Activated CD4-positive, alpha-beta T cell treated with anti-CD3 and anti-CD28 coated beads, Interleukin-2, amount 50 U/mL, for 48 hours (primary cell): Measurements from ENCODE around the gene C1orf198.
"Not testable (repeated sequence)": the region's sequence is repeated elsewhere in the genome, so short reads cannot be mapped to it uniquely, and the experiment has no call there.

Source experiments
- DNase-seq, 2 experiments: peaks; one replicate each; pipeline ENCODE4 v3.0.0-alpha.2; 2020

C1orf198 gene

DNA sequence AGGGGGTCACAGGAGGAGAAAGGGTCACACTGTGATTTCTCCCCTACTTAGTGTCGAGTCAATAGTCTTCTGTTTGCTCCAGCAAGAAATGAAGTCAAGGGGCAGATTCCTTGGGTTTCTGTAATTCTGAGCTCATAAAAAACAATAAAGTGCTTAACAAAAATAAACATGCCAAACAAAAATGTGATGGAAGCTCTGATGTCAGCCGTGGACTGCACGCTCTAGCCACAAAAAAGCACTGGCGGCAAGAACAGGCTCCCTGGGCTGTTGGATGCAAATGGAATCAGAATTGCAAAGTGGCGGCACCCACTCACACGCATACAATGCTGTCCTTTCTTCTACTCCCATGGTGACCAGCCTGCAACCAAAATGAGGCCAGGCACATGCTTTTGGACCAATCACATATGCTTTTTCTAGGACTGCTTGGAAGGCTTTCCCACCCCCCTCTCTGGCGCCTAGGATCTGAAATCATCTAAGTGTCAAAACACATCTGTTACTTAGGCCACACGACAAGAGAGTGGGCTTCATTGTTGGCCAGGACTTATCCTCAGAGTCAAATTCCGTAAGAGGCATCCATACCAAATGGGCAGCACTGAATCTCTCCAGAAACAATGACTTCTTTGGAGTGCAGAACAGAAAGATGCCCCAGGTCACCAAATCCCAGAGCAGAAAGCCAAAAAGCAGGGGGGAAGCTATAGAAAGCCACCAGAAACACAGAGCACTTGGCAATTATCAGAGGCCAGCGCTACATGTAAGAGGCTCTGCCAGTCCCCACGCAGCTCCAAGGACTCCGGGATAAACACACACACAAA, 9.2 kb downstream of the C1orf198 start:
- no peak for DNase-seq

DNA sequence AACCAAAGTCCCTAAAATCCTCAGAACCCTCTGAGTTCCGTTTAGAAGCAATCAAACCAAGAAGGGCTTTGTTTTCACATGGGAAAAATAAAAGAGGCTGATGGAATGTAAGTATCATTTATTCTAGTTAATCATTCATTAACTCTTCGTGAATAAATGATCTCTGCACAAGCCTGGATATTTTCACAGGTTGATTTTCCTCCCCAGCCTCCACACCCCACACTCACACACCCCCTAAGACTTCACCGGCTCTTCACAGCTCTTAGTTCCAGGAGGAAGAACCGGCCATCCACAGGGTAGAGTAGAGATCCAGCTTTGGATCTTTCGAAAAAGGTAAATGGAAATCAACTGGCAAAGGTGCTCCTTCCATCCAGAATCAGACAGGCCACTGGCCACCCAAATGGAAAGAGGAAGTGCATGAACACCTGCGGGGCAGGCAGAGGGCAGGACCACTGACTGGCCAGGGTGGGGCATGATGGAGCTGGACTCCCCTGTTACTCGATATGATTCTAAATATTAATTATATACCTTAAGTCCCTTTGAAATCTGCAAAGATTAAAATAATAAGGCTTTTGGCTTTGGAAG, 10.0 kb downstream of the C1orf198 start:
- no peak for DNase-seq

DNA sequence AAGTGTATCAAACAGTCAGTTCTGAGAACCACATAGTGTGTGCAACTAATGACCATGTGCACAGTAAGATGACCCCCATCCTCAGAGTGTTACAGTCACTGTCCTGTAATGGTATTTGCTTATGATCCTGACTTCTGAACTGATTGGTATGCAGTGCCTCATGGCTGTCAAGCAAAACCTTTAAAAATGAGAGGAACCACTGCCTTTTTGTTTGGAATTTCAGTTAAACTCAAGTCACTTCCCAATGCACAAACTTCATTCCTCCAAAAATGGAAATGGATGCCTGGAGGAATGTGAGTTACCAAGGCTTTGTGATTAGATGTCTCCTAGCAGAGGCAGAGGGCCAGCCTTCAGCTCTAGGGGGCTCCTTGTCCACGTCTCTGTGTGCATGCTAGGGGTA, 10.5 kb downstream of the C1orf198 start:
- no peak for DNase-seq

DNA sequence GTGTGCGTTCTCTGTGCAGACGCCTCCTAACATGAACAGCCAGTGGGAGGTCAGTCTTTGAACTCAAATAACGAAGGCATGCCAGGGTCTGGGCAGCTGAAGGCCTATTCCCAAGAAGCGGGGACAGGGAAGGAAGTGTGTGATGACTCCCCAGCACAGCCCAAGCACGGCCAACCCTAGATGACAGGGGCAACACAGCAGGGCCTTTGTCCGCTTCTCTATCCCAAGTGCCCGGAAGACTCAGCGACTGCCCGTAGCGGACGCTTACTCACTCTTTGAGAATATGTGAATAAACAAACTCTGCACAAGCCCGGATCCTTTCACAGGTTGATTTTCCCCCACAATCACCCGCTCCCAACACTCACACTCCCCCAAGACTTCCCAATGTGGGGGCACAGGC, 11.2 kb downstream of the C1orf198 start:
- no peak for DNase-seq

DNA sequence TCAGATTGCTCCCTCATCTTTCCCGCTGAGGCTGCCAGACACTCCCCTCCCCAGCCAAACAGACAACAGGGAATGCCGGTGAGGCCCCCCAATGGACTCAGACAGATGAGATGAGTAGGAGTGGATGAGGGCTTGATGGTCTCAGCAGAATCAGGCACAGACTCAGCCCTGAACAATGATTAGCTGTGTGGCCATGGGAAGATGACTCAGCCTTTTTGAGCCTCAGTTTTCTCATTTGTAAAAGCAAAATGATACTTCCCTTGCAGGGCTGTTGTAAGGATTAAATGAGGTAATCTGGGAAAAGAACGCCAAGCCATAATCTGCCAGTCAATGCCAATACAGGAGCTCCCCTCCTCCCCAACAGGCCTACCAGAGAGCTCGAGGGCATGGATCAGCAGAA, 12.4 kb downstream of the C1orf198 start:
- no peak for DNase-seq

DNA sequence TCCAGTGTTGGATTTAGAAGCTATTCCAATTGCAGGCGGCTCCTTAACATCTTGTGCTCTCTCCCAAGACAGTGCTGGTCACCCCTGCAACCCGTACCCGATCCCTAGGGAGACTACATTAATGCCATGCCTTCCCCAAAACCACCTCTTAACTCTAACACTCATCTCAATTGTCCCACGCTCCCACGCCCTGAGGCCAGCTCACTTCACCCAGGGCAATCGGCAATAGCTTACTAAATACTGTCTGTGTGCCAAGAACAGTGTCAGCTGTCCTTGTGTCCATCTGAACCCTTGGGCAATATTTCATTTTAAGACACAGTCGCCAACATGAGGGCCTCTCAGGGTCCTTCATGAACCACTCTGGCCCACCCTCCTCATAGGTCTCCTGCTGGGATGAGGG, 13.9 kb downstream of the C1orf198 start:
- DNase-seq: no peak

DNA sequence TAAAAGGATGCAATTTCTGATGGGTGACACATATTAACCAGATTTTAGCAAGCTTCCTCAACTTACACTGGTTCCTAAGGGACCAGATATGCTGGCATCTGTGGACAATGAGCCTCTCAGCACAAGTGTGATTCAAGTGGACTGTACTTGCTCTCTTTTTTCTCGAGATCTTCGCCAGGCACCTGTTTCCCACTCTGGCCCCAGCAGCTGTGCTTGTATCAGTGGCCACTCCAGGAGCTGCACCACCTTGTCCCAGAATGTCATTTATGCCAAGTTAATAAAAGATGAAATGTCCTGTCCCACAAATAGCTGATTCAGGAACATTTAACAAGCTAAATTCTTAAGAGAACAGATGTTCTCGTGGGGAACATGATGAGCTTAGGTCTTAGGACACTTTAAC, 14.6 kb downstream of the C1orf198 start:
- DNase-seq: no peak

DNA sequence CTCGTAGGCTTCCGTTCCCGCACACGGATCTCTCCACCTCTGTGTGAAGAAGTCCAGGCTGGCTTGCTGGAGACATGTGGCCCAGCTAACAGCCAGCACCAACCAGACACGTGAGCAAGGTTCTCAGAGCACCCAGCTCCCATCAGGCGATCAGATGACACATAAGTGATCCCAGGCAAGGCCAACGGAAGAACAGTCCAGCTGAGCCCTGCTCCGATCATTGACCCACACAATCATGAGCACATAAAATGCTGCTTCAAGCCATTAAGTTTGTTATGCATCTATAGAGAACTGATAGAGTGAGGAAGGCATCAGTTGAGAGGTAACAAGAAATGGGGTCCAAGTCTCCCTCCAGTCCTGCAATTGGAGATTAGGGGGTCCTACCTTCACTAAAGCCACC, 15.4 kb downstream of the C1orf198 start:
- no peak for DNase-seq

DNA sequence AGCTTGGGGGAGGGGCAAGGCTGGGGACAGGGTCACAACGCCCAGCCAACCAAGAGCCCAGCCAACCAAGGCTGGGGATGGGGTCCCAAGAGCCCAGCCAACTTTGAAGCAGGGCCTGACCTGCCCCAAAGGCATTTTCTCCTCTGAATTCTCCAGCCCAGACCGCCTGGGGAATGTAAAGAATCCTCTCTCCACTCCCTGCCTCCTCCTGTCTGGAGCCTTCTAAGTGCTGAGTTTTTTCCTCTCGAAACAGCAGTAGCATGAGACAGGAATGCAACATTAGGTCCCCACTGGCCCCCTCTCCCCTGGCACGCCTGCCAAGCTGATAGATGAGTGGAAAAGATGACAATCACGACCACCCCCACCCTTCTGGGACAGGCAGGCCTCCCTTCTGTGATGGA, 17.0 kb downstream of the C1orf198 start:
- no peak for DNase-seq

DNA sequence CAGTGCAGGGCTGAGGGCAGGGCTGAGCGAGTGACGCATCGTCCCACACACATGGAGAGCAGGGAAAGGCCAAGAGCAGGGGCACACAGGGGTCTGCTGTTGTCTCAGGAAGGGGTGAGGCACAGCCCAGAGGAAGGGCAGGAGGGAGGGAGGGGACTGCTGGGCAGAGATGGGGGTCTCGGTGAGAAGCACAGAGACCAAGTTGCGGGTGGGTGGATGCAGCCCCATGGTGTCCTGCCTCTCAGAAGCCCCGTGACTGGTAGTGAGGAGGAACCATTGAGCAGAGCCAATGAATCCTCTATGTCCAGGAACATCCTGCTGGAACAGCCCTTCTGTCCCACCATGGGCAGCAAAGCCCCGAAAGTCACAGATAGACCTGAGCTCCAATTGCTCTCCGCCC, 17.8 kb downstream of the C1orf198 start:
- DNase-seq: no peak

DNA sequence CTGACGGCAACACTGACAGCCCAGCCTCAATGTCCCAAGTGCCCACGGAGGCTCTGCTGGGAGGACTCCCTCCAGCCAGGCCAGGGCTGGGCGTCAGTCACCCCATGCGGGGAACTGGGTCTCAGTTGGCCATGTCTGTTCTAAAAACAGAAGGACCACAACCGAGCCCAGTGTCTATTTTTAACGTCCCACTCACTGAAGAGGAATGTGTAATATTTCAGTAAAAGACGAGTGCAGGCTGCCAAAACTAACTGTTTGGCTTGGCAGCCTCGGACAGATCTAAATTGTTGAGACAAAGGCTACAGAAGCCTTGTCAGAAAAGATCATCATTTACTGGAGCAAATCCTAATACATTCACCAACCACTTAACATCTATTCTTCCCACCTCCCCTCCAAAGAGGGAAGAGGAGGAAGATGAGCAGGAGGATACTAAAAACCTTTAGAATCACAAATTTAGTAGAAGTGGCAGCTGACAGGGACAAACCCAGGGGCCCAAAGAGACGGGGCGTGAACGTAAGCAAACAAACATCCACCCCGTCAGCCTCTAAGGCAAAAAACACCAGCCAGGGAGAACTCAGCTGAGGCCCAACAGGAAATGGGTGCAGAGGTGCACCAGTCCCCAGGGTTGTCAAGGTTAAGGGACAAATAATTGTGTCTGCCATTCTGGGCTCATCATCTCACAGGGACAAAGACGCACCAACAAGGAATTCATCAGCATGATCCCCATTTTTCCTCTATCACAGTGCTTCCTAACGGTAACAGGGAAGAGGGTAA, 18.7 kb downstream of the C1orf198 start:
- no peak for DNase-seq

DNA sequence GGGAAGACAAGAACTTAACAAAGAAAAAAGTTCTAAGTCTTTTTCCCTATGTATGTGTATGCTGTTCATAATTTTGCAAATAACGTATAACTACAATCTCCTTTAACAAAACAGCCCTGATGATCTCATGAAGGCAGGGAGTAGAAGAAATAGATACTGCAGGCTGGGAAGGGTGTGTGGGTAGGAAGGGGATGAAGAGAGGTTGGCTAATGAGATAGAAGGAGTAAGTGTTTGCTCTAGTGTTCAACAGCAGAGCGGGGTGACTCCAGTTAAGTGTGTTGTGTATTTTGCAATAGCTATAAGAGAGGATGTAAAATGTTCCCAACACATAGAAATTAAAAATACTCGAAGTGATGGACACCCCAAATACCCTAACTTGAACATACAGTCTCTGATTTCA, 20.1 kb downstream of the C1orf198 start:
- DNase-seq: no peak

DNA sequence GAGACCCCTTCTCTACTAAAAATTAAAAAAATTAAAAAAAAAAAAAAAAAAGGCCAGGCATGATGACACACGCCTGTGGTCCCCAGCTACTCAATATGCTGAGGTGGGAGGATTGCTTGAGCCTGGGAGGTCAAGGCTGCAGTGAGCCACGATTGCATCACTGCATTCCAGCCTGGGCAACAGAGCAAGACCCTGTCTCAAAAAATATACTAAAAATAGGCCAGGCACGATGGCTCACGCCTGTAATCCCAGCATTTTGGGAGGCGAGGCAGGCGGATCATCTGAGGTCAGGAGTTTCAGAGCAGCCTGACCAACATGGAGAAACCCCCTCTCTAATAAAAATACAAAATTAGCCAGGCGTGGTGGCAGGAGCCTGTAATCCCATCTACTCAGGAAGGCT, 23.1 kb downstream of the C1orf198 start:
- not testable (repeated sequence) for DNase-seq

DNA sequence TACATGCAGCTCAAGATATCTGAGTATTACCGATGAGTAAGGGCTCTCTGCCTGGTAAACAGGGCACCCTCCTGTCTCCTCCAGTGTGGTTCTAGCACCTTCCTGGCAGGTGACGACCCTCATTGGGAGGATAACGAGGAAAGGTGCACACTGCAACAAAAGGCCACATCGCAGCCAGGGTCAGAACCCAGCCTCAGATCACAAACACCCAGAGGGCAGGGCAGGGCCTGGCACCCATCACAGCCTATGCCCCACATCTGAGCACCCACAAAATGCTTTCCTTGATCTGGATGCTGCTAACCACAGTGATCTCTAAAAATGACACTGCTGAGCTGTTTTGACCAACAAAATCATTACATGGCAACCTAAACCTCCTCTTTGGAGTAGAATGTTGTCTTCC, 23.8 kb downstream of the C1orf198 start:
- no peak for DNase-seq

DNA sequence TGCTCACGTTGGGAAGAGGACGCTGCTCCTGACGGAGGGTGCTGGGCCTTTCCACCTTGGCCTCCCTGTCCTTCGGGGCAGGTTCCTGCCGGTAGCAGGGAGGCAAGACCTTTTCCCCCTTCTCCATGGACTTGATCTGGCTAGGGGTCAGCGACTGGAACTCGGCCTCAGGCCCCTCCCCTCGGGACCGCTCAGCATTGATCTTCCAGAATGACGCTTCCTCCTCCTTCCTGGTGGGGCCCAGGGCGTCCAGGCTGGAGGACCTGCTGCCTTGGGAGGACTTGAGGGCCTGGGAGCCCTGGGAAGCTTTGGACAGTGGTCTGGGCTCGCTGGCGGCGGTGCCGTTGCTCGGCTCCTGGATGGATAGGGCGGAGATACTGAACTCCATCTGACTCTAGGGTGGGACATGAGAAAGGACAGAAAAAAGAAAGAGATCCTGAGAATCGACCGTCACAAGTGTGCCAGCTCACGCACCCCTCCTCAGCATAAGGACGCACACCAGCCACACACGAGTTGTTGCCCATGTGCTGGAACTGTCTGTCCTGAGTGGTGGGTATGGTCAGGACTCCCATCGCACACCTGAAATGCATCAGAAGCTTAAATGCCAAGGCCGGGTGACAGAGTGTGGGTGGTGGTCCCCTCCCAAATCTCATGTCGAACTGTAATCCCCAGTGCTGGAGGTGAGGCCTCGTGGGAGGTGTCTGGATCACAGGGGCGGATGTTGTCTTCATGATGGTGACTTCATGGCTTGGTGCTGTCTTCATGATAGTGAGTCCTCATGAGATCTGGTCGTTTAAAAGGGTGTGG, 24.6 kb downstream of the C1orf198 start:
- DNase-seq: no peak

DNA sequence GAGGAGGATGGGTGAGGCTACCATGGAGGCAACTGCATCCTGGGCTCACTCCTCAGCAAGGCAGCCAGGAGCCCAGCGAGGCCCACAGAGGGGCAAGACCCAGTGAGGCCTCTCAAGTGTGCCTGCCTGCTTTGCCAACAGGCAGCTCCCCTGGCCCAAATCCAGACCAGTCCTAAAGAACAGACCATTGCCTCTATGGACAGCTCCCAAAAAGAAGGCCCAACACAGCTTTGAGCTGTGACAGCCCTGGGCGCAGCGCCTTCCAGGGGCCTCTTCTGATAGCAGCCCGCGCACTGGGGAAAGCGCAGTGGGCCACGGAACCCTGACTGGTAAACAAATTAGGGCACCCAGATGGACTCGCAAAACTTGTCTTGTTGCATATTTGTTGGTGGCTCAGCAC, 25.5 kb downstream of the C1orf198 start:
- no peak for DNase-seq

DNA sequence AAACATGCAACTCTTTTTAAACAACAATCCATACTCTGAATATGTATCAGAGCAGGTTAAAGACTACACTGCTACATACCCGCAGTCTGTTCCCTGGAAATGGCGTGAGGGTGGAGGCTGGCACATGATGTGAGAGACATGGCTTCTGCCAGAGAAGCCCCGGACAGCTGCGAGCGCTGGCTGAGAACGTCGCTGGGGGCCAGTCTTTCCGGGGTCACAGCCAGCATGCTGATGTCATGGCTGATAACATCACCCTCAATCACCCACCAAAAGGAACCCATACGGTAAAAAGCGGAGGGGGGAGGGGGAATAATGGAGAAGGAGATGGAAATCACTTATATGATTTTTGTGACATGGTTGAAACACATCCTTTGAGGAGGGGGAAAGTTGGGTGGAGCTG, 29.1 kb downstream of the C1orf198 start:
- no peak for DNase-seq

DNA sequence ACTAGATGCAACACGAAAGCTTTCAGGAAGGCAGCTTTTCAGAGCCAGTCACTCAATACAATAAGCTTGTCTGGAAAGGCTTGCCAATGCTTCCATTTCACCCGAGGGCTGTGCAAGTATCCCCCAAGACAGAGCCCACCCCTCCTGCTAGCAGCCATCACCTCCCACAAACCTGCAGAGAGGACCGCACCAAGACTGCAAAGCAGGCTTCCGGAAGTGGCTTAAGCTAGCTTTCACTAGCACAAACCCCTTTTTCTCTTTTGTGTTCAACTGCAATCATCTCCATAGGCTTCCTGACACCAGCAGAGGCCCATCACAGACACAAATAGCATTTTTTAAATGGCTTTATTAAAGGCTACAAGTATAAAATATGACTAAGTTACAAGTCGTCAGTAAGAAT, 31.5 kb downstream of the C1orf198 start:
- DNase-seq: no peak

DNA sequence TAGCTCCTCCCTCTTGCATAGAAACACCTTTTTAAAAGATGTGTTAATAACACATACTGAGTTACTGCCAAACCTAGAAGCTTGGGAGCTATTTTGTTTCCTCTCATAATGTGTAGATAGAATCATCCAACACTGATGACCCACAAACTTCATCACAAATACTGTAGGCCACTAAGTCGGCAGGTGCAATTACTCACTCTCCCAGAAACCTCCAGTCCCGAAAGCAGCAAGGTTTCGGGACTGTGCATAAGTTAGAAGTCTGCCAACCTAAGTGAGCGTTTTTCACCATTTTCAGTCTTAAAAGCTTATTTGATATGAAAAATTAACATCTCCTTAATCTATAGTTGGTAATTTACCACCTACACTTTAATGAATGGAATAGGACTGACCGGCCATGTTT, 32.0 kb downstream of the C1orf198 start:
- no peak for DNase-seq

DNA sequence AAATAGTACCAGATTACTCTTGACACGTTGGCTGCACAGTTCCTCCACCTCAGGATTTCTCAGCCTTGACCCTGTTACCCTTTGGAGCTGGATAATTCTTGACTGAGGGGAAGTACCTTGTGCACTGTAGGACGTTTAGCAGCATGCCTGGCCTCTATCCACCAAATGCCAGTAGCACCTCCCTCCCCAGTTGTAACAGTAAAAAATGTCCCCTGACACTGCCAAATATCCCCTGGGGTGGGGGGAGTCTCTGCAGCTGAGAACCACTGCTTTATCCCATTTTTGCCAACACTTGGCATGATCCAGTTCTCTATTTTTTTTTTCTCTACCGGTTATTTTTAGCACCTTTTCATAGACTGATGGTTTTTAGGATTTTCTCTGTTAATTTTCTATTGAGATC, 34.0 kb downstream of the C1orf198 start:
- DNase-seq: no peak

DNA sequence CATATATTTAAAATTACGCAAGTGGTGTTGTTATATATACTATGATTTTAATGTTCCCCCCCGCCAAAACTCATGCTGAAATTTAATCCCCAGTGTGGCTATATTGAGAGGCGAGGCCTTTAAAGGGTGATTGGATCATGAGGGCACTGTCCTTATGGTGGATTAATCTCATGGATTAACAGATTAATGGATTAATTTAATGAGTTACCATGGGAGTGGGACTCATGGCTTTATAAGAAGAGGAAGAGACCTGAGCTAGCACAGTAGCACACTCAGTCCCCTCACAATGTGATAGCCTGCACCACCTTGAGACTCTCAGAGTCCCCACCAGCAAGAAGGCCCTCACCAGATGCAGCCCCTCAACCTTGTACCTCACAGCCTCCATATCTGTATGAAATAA, 34.8 kb downstream of the C1orf198 start:
- no peak for DNase-seq

DNA sequence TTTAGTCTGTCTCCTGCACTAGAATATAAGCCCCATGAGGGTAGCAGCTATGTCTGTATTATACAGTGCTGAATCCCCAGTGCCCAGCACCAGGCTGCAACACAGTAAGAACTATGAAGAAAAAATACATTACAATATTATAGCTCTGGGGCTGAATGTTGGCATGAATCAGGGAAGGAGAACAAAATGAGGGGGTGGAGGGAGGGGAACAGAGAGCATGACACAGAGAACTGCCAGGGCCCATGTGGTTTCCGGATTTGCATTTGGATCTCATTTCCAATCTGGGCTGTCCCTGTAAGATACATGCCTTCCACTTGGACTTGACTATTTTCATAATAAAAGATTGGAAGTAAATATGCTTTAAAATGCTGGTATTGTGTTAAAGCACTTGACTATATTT, 35.8 kb downstream of the C1orf198 start:
- DNase-seq: no peak

DNA sequence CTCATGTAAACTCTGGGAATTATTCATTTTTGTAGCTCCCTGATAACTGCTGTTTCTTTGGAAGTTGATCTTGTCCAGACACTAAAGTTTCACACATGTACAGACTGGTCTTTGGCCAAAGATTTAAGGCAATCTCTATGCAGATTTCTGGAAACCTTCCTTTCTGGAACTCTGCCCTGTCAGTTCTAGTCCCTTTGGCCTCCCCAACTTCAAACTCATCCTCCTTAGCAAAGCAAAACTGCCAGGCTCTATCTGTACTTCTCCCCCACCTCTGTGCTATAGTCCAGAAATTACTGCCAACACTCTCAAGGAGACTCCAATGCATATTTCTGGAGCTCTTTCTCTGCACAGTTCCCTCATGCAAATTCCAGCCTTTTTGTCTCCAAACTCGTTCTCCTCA, 36.5 kb downstream of the C1orf198 start:
- no peak for DNase-seq
